HG03060 (cell line): ENCODE results near the gene RAB5B.
"Not testable (repeated sequence)": the region's sequence is repeated elsewhere in the genome, so short reads cannot be mapped to it uniquely, and the experiment has no call there.

Experiments
- ATAC-seq: cut with Tn5 transposase; IDR thresholded peaks from one replicate; pipeline ENCODE4 v1.9.1; 2021; ENCODE audit warnings: low read depth, moderate number of reproducible peaks; ENCODE audit not compliant: unreplicated experiment

Gene RAB5B

DNA sequence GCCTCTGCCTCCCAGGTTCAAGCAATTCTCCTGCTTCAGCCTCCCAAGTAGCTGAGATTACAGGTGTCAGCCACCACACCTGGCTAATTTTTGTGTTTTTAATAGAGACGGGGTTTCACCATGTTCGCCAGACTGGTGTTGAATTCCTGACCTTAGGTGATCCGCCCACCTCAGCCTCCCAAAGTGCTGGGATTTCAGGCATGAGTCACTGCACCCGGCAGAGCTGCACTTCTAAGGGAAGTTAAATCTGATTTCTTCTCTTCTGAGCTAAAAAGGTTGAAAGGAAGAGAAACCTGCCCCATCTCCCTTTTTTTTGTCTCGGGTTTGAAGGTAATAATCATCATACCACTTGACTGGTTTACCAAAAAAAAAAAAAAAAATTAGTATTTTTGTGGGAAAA lies 8.0 kb downstream of the RAB5B start:
- not testable (repeated sequence) for ATAC-seq

DNA sequence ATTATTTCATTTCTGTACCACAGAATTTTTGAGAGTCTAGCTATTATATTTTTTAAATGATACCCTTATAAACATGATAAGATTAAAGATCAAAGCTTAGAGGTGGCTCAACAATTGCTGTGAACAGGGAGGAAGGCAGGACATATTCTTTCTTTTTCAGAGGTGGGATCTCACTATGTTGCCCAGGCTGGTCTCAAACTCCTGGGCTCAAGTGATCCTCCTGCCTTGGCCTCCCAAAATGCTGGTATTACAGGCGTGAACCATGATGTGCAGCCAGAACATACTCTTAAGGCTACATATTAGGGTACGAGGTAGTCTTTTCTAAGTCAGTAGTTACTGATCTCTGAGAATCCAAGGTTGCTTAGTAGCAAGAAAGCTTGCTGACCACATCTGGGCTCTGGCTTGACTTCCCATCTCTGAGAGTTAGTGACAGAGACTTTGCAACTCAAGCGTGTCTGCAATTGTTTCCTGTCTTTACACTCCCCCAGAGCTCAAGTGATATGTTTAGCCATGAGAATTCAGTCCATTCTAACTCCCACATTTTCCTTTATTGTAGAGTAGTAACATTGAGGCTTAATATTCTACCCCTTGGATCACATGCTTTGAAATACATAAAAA lies 8.6 kb downstream of the RAB5B start:
- ATAC-seq: peak; percentile 86

DNA sequence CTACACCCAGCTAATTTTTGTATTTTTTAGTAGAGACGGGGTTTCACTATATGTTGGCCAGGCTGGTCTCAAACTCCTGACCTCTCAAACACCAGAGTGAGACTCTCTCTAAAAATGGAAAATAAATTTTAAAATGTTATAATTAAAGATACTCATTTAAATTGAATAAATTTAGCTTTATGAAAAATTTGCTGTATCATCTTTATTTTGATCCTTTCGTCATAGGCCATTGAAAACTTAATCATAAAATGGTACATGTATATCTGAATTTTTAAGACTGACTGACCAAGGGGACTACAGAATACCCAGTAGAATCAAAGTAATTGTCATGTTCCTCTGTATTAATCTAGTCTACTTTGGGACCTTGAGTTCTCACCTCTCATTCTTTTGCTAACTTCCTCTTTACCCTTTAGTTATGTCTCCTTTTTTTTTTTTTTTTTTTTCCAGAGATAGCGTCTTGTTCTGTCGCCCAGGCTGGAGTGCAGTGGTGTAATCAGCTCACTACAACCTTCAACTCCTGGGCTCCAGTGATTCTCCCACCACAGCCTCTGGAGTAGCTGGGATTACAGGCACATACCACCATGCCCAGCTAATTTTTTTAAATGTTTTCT lies 9.5 kb downstream of the RAB5B start:
- no peak for ATAC-seq

DNA sequence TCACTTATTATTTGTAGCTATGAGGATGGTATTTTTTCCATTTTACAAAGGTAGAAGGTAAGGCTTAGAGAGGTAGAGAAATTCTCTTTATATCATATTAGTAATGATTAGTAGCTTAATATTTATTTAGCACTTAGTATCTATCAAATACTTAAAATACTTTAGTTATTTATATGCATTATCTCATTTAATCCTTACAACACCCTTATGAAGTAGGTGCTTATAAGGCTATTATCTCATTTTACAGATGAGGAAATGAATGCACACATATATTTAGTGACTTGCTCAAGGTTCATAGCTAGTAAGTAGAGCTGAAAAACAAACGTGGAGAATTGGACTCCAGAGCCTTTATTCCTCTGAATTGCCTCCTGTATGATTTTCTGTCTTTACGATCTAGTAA lies 11.0 kb downstream of the RAB5B start:
- ATAC-seq: no peak

DNA sequence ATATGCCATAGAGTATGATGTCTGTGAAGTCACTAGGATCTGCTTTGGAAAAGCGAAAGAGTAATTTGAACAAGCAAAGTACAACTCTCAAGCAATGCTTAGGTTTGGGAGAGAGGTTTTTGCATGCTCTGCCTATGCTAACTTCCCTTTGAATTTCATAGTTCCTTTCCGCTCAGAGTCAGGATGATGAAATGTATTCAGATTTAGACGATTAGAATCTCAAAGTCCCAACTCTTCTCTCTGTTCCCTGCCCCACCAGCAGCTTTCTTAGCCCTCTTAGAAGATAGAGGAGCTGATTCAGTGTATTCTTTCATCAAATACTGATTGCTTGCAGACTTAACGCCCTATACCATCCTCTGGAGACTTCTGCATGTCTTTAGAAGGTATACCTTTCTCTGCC lies 11.5 kb downstream of the RAB5B start:
- no peak for ATAC-seq

DNA sequence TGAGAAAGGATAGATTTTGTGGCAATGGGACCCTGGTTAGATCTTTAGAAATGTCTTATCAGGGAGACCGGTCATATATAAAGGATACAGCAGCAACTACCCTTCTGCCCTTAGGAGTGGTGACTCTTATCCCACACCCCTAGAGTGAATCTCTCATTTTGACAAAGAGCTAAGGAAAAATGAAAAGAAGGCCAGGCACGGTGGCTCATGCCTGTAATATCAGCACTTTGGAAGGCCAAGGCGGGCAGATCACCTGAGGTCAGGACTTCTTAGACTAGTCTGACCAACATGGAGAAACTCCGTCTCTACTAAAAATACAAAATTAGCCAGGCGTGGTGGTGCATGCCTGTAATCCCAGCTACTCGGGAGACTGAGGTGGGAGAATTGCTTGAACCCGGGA lies 12.1 kb downstream of the RAB5B start:
- ATAC-seq: not testable (repeated sequence)

DNA sequence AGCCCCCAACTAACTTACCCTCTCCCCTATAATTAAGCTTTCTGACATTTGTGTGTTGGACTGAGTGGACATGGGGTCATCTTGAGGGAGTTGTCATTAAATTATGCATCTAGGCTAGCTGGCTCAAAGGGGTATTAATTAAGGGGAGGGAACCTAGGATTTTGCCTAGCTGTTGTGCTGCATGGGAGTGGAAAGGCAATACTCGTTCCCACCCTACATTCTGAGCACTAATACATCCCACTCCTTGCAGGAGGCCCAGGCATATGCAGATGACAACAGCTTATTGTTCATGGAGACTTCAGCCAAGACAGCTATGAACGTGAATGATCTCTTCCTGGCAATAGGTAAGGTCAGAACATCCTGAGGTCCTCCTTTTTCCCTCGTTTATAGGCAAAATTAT lies 17.2 kb downstream of the RAB5B start:
- no peak for ATAC-seq

DNA sequence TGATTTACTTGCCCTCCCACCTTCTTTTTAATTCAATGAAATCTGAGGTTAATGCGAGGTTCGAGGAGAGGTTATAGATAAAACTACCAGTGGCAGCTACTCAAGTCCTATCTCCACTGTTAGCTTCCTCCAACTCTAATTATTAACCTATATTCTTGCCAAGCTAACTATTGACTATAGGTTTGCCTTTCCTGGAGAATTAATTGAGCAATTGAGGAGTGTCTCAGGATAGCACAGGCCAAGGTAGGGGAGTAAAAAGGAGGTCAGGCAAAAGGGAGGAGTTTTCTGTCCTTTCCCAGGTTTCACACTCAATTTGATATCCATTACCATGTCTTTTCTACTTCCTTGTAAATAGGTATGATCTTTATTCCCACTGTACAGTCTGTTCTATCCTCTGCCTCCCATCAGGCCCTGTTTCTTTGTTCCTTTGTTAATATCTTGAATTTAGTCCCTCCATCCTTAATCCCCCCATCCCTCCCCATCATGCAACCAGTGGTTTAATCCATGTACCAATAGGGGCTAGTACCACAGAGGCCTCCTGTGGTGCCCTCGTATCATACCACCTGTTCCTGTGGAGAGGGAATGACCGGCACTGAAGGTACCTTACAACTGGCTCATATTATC lies 19.5 kb downstream of the RAB5B start:
- no peak for ATAC-seq

DNA sequence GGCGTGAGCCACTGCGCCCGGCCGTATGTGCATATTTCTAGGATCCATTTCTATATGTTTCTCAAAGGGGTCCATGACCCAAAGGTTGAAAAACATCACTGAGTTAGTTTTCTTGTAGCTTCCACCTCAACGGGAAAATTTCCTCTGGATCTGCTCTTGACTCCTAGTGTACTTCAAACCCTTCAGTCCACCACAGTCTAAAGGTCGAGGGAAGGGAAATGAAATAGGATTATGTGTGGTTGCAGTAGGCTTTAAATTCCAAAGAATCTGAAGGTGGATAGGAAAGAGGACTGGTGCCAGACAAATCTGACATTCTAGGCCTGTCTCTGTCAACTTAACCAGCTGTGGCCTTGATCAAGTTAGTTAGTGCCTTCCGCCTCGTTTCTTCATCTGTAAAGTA lies 21.5 kb downstream of the RAB5B start:
- ATAC-seq: no peak

DNA sequence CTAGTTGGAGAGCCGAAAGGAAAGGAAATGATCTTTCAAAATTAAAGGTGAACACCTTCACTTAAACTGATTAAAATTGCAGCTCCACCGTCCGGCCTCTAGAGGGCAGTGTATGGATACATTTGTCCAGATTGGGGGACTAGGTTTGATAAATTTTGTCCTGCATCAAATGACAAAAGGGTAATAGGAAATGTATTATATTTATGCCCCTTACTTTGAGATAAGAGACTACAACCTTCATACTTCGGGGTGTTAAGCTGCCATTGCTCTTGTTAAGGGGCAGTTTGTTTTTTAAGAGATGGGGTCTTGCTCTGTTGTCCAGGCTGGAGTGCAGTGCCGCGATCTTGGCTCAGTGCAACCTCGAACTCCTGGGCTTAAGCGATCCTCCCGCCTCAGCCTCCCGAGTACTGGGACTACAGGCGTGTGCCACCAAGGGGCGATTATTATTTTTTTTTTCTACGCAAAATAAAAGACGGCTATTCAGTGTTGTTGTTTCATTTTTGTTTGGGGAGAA lies 22.4 kb downstream of the RAB5B start:
- ATAC-seq: no peak

DNA sequence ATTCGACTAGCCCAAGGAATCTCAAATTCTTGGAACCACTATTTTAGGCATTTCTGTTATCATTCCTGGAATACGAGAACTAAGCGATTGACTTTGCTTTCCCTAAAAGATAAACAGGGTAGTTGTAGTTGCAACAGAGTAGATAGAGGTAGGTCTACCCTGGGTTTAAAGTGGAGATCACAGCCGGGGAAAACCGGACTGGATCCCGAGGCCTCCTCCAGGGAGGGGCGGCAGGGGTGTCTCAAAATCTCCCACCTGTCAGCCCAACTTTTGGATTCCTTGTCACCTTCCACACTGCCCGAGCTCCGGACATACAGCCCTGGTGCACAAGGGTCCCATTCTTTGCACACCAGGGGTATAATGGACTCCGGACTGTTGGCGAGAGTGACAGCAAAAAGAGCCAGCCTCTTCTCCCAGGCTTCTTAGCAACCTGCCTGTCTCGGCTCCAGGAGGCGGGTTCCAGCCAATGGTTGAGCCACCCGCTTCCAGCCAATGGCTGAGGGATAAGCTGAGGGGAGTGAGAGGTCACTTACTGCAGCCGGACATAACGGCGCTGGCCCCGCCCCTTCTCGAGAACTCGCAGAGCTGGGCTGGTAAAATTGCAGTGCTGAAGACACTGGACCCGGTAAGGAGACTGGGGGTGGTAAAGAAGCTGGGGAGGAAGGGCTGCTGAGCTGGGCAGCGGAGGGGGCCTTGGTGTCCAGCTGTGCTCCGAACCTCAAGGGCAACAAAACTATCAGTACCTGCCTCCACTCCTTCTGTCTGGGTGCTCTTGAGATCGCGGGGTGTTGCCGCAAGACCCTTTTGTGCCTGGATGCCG lies 23.0 kb downstream of the RAB5B start, which contains the start of gene SUOX:
SUOX (plus strand) TSS at position 562 of the 820 bp plus-strand sequence. CDS start 4,946 bp downstream, outside the sequence.
- ATAC-seq: peak; percentile 94

DNA sequence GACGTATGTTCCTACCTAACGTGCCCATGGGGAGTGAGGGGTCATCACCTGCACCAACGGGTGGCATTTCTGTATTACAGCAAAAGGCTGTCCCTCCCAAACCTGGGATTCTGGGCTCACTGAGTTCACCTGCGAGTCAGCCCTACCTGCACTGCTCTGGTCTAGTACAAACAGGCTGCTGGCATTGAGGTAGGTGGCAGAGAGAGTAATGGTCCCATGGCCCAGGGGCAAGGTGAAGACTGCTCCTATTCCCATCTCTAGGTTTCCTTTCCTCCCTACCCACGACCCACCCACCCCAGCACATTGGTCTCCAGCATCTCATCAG lies 23.6 kb downstream of the RAB5B start:
- no peak for ATAC-seq

DNA sequence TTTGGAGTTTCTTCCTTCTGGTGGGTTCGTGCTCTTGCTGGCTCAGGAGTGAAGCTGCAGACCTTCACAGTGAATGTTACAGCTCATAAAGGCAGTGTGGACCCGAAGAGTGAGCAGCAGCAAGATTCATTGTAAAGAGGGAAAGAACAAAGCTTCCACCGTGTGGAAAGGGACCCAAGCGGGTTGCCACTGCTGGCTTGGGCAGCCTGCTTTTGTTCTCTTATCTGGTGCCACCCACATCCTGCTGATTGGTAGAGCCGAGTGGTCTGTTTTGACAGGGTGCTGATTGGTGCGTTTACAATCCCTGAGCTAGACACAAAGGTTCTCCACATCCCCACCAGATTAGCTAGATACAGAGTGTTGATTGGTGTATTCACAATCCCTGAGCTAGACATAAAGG lies 25.6 kb downstream of the RAB5B start:
- not testable (repeated sequence) for ATAC-seq

DNA sequence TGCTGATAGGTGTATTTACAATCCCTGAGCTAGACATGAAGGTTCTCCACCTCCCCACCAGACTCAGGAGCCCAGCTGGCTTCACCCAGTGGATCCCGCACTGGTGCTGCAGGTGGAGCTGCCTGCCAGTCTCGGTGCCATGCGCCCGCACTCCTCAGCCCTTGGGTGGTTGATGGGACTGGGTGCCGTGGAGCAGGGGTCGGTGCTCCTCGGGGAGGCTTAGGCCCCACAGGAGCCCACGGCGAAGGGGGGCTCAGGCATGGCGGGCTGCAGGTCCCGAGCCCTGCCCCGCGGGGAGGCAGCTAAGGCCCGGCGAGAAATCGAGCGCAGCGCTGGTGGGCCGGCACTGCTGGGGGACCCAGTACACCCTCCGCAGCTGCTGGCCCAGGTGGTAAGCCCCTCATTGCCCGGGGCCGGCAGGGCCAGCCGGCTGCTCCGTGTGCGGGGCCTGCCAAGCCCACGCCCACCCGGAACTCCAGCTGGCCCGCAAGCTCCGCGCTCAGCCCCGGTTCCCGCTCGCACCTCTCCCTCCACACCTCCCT lies 26.2 kb downstream of the RAB5B start:
- not testable (repeated sequence) for ATAC-seq

DNA sequence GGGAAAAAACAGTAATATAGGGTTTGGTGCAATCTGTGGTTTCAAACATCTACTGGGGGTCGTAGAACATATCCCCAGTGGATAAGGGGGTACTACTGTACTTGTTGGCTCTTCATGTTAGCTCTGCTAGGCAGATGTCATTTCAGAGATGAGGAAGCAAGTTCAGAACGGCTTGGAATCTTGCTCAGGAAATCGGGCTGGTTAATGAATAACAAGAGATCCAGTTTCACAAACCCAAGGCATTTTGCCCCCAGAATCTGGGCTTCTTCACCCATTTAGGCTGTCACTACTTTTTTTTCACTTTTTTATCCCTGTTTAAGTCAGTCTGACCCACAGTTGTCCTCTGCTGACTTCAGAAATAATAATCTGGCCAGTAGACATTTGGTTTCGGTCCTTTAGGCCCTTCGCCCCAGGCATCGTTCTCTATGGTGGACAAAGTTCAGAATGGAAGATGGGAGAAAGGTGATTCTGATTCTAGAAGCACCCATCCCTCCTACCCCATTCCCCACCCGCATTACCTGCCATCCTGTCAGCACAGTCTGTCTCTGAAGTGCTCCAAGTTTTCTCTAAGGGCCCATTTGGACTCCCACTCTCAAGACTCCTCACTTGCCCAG lies 27.7 kb downstream of the RAB5B start:
- no peak for ATAC-seq

DNA sequence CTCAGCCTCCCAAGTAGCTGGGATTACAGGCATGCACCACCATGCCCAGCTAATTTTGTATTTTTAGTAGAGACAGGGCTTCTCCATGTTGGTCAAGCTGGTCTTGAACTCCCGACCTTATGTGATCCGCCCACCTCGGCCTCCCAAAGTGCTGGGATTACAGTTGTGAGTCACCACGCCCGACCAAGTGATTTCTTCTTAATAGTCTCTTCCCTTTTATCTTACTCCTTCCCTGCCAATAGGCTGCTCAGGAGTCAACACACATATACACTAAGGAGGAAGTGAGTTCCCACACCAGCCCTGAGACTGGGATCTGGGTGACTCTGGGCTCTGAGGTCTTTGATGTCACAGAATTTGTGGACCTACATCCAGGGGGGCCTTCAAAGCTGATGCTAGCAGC lies 29.5 kb downstream of the RAB5B start:
- ATAC-seq: not testable (repeated sequence)

DNA sequence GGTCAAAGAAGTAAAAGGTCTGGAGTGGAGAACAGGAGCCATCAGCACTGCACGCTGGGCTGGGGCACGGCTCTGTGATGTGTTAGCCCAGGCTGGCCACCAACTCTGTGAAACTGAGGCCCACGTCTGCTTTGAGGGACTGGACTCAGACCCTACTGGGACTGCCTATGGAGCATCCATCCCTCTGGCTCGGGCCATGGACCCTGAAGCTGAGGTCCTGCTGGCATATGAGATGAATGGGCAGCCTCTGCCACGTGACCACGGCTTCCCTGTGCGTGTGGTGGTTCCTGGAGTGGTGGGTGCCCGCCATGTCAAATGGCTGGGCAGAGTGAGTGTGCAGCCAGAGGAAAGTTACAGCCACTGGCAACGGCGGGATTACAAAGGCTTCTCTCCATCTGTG lies 30.3 kb downstream of the RAB5B start:
- no peak for ATAC-seq

DNA sequence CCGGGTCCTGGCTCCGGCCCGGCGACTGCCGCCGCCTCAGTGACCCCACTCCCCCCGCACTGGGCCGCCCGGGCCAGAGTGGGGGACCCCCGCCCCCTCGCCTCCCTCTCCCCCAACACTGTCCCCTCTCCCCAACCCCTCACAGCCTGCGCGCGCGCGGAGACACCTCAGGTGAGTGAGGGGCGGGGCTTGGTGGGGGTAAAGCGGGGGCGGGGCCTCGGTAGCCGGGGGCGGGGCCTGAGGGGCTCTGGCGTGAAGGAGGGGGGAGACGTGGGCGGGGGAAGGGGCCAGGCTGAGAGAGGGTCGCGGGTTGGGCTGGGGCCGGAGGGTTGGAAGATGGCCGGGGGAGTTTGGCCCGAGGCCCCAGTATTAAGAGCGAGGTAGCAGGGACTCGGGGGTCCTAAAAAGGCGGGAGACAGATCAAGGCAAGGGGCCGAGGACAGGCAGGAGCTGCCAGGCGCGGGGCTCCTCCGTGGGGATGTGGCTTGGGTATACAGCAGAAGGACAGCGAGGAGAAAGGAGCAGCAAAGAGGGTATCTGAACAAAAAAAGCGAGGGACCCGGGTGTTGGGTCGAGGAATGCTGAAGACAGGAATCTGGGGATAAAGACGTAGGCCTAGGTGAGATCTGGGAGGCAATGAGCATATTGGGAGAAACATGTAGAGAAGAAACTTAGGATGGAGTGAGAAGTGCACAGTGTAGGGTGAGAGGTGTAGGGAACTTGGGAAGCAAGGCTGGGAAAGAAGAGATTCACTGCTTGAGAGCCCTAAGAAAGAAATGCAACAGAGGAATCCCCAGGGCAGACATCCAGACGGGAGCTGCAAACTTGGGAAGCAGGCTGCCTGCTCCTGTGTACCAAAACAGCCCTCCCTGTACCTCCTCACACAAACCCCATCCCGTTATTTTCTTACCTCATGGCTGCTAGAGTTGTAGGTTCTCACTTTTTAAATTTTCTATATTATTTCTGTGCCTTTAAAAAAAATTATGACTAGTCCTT lies 34.0 kb downstream of the RAB5B start:
- no peak for ATAC-seq

DNA sequence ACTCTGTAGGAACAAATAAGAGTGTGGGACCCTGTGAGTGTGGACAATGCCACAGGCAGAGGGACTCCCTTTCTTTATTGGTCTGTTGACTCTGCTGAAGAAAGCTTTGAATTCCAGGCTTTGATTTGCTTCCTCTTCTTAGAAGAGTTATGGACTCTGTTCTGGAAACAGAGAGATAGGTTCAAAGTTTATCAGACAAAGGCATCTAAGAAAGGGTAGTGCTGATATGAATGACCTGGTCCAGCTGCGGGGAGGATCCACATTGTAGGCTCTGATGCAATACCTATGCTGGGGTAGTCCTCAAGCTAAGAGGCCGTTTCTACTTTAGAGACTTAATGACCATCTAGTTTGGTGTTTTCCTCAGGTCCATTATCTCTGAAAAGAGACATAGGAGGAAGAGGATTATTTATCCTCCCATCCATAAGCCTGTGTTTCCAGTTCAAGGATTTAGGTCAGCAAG lies 36.3 kb downstream of the RAB5B start:
- ATAC-seq: no peak
